Activated B cell treated with CpG ODN at 0.5 μM for 24 hours (primary cell): ENCODE results near the gene MKRN1. TPM values are rescaled to one million over a fixed set of nuclear protein-coding genes. Genes with fewer than 3 reads are reported as not detected.

Source experiments
- ATAC-seq: fragments of 200-7000 bp; cut with Tn5 transposase; one replicate; pipeline ENCODE4 v1.10.0; 2021; ENCODE audit warnings: low read depth, mild to moderate bottlenecking, moderate library complexity
- CTCF ChIA-PET: fragments of 350-600 bp; sonication (Branson Sonifier 250); formaldehyde crosslinking; loops from one replicate; lab custom pipeline; 2021; ENCODE audit warnings: antibody characterized with exemption; lab: Charles Lee
- POLR2A ChIA-PET: fragments of 350-600 bp; sonication (Branson Sonifier 250); formaldehyde crosslinking; loops from one replicate; lab custom pipeline; 2021; ENCODE audit warnings: antibody characterized with exemption; lab: Charles Lee
- DNase-seq: peaks from one replicate; pipeline ENCODE4 v3.0.0; 2022
- H3K27ac Mint-ChIP-seq: one replicate; pipeline ENCODE4 v1.8.0; 2020; ENCODE audit warnings: mixed read lengths
- H3K27me3 Mint-ChIP-seq: one replicate; pipeline ENCODE4 v1.8.0; 2021; ENCODE audit warnings: mixed read lengths
- H3K36me3 Mint-ChIP-seq: one replicate; pipeline ENCODE4 v1.8.0; 2021; ENCODE audit warnings: low read depth, mixed read lengths
- H3K4me1 Mint-ChIP-seq: one replicate; pipeline ENCODE4 v1.8.0; 2021; ENCODE audit warnings: mixed read lengths
- H3K4me3 Mint-ChIP-seq: one replicate; pipeline ENCODE4 v1.8.0; 2020; ENCODE audit warnings: mild to moderate bottlenecking, mixed read lengths
- H3K9me3 Mint-ChIP-seq: one replicate; pipeline ENCODE4 v1.8.0; 2020; ENCODE audit warnings: mixed read lengths
- CTCF ChIP-seq: fragments of 200-600 bp; IDR thresholded peaks from one replicate; pipeline ENCODE4 v1.8.0; 2022; ENCODE audit warnings: antibody characterized with exemption, mild to moderate bottlenecking
- intact Hi-C: fragments of 100-400 bp; cut with micrococcal nuclease; formaldehyde crosslinking; loops from one replicate; pipeline ENCODE4 v1.15.1; 2024
- total RNA-seq: library from RNA; stranded (reverse); gene quantifications from 2 replicates; pipeline ENCODE4 v1.2.3, GENCODE V29; 2022

Gene MKRN1
- total RNA-seq, 1 donor from 2014 or later = 94.3 TPM

- H3K27ac Mint-ChIP-seq = peak overlapping the region; percentile 91
- intact Hi-C loops = loop anchor here (5.0 to 10.0 kb wide), 5 partner anchors 244 to 1112 kb away; partner anchors contain the start of gene HIPK2
- POLR2A ChIA-PET = interaction anchor here (0.7 to 1.0 kb wide), 4 partner anchors 15 to 537 kb away, joined by 3 to 7 read pairs (median 4); no protein-coding TSS in a partner anchor
- ATAC-seq (no peak), DNase-seq (no peak)
- no peak for TF ChIP-seq CTCF
- H3K9me3 Mint-ChIP-seq = no peaks in the 10 kb centered on the region
- H3K4me3 Mint-ChIP-seq = peak overlapping the region; percentile 89
- H3K4me1 Mint-ChIP-seq = peaks cover 37% of the 10 kb centered on the region
- CTCF ChIA-PET = interaction anchor here (0.6 to 4.5 kb wide), 7 partner anchors 16 to 535 kb away, joined by 3 to 34 read pairs (median 3); no protein-coding TSS in a partner anchor
- H3K36me3 Mint-ChIP-seq = peaks cover 15% of the 10 kb centered on the region
- no peaks in the 10 kb centered on the region for H3K27me3 Mint-ChIP-seq
Measured at GRCh38 chr7:140476698-140477261, 2.5 kb downstream of the MKRN1 start.

- Mint-ChIP-seq H3K4me3 (peak overlapping the region; percentile 44), H3K4me1 (peaks cover 37% of the 10 kb centered on the region), H3K27ac (no peak overlapping the region), H3K9me3 (no peaks in the 10 kb centered on the region), H3K36me3 (peaks cover 23% of the 10 kb centered on the region), H3K27me3 (no peaks in the 10 kb centered on the region)
- ChIA-PET CTCF (interaction anchor here (0.6 to 4.5 kb wide), 4 partner anchors 17 to 536 kb away, joined by 3 to 34 read pairs (median 3); no protein-coding TSS in a partner anchor), POLR2A (no interaction called here)
- peak; percentile 20 for TF ChIP-seq CTCF
- intact Hi-C loops = loop anchor here (1.0 to 10.0 kb wide), 8 partner anchors 17 to 1111 kb away; partner anchors contain the start of gene HIPK2
- DNase-seq = no peak
- ATAC-seq = no peak
Measured at GRCh38 chr7:140475747-140476333, 3.5 kb downstream of the MKRN1 start.

- CTCF ChIA-PET = no interaction called here
- intact Hi-C loops = no loop called here
Measured at GRCh38 chr7:140463111-140463510, 16.2 kb downstream of the MKRN1 start.

GRCh38 chr7:140458916-140459315 is 20.4 kb downstream of the MKRN1 start:
- peaks cover 76% of the 10 kb centered on the region for H3K36me3 Mint-ChIP-seq
- DNase-seq = no peak

More at GRCh38 chr7:140463111-140463510, 16.2 kb downstream of the MKRN1 start:
- no peak for DNase-seq
- POLR2A ChIA-PET = no interaction called here
- no peak for ATAC-seq
- H3K9me3 Mint-ChIP-seq = no peaks in the 10 kb centered on the region
- no peaks in the 10 kb centered on the region for H3K4me1 Mint-ChIP-seq
- no peak overlapping the region for H3K27ac Mint-ChIP-seq
- H3K4me3 Mint-ChIP-seq = no peak overlapping the region
- peaks cover 69% of the 10 kb centered on the region for H3K36me3 Mint-ChIP-seq
- H3K27me3 Mint-ChIP-seq = no peaks in the 10 kb centered on the region
- TF ChIP-seq CTCF = no peak

More at GRCh38 chr7:140458916-140459315, 20.4 kb downstream of the MKRN1 start:
- Mint-ChIP-seq H3K4me3 (no peak overlapping the region), H3K27me3 (no peaks in the 10 kb centered on the region), H3K27ac (no peak overlapping the region), H3K4me1 (no peaks in the 10 kb centered on the region), H3K9me3 (no peaks in the 10 kb centered on the region)
- ChIA-PET POLR2A (no interaction called here), CTCF (no interaction called here)
- ATAC-seq = no peak
- no peak for TF ChIP-seq CTCF
- intact Hi-C loops = no loop called here
